Heart right ventricle (tissue), 16 donors: ENCODE data around the gene C15orf40. TPM values are rescaled to one million over a fixed set of nuclear protein-coding genes. Genes with fewer than 3 reads are reported as not detected.
A peak's percentile ranks its signal among the peaks of the same experiment; 100 is the strongest.

Experiments
- ATAC-seq, 8 donors: fragments of 200-7000 bp; cut with Tn5 transposase; one replicate each; pipeline ENCODE4 v1.9.1; 2020; ENCODE audit warnings: mild to moderate bottlenecking in 8 of 8, moderate library complexity in 8 of 8, moderate number of reproducible peaks in 1 of 8
- DNase-seq, 2 donors: peaks; one replicate each; pipeline ENCODE4 v3.0.0-alpha.2; 2020
- H3K27ac ChIP-seq, 10 donors: fragments of 200-600 bp; sonication (generic) in 2 of 10; one replicate each; pipeline versions ENCODE4 v1.5.0 to v1.8.0; 2020 to 2022; ENCODE audit warnings: mild to moderate bottlenecking in 3 of 10
- H3K27me3 ChIP-seq, 7 donors: fragments of 200-600 bp; one replicate each; pipeline ENCODE4 v1.8.0; 2021 to 2022; ENCODE audit warnings: mild to moderate bottlenecking in 2 of 7
- H3K36me3 ChIP-seq, 9 donors: fragments of 200-600 bp; sonication (generic) in 1 of 9; one replicate each; pipeline versions ENCODE4 v1.5.0 to v1.8.0; 2020 to 2022; ENCODE audit warnings: mild to moderate bottlenecking in 2 of 9
- H3K4me1 ChIP-seq, 9 donors: fragments of 200-600 bp; sonication (generic) in 1 of 9; one replicate each; pipeline versions ENCODE4 v1.5.0 to v1.8.0; 2020 to 2022; ENCODE audit warnings: mild to moderate bottlenecking in 4 of 9
- H3K4me3 ChIP-seq, 10 donors: fragments of 200-600 bp; sonication (generic) in 2 of 10; one replicate each; pipeline versions ENCODE4 v1.5.0 to v1.8.0; 2020 to 2022; ENCODE audit warnings: mild to moderate bottlenecking in 7 of 10, moderate library complexity in 2 of 10
- H3K9me3 ChIP-seq, 11 donors: fragments of 200-600 bp in 10 of 11; sonication (generic) in 2 of 11; one replicate each; pipeline versions ENCODE4 v1.5.0 to v1.8.0; 2013 to 2022; ENCODE audit warnings: mild to moderate bottlenecking in 2 of 11, control low read depth in 1 of 11, moderate library complexity in 1 of 11
- WGBS, 2 donors: extraction: QIAGEN DNeasy Blood & Tissue Kit; methylation state at CpG; one replicate each; pipeline ENCODE4 v1.1.7; 2013; ENCODE audit warnings: inconsistent platforms in 1 of 2; 5-methylcytosine and 5-hydroxymethylcytosine counted together
- intact Hi-C, 10 donors: fragments of 100-400 bp; cut with DNase I; formaldehyde crosslinking; loops; one replicate each; pipeline versions ENCODE4 v1.11.1 to v1.14.2; 2022
- polyA plus RNA-seq, 2 donors: library from polyadenylated mRNA; stranded (reverse); fragments of 200-250 nt; gene quantifications; one replicate each; pipeline ENCODE4 v1.2.3, GENCODE V29; 2013
- total RNA-seq, 10 donors: library from RNA; stranded (reverse); fragmentation: NEBNext Ultra II Directional in 3 of 10; extraction: Animal tissue kit (Norgen Biotek cat#: 25700) in 3 of 10; gene quantifications; one replicate each; pipeline versions ENCODE4 v1.2.1 to v1.2.4, GENCODE V29; 2021 to 2023
- TF ChIP-seq, protein P1 (sequence below), 9 donors: fragments of 200-600 bp; sonication (generic) in 2 of 9; IDR thresholded peaks; one replicate each; pipeline versions ENCODE4 v1.5.0 to v1.8.0; 2021 to 2022; ENCODE audit warnings: antibody characterized with exemption in 9 of 9, mild to moderate bottlenecking in 5 of 9, moderate library complexity in 1 of 9
- donor health status: Arrhythmogenic right ventricular cardiomyopathy.
- donor health status: ischemic (EF 13 %, LVEDD 7.1; RV severe dilation, severe dysfunction).
- donor health status: healthy with polysubstance abuse.
- donor health status: DM: no; HTN: yes; CAD: no.
- donor health status: DM: no; HTN: no; CAD: no.
- donor health status: ischemic (EF 25% LVEDD 6.9; RV normal size, moderate dysfunction).
- donor health status: ischemic (EF 25% LVEDD 5.7; RV mildly dilated, moderate dysfunction).
- donor health status: healthy.
- donor health status: DM: yes; HTN: yes; CAD: no.
- donor health status: Ischemic cardiomyopathy.
- donor health status: ischemic (EF 35%, LVEDD 5.7; RV mildly dilated, moderate dysfunction).
- donor health status: nonischemic (EF 11% LVEDD 7.7; RV severe dilation, severe dysfunction).
- donor health status: DM: yes; HTN: yes; CAD: no.
- donor health status: PGD.
- donor health status: ischemic (EF 29% LVEDD 5.4; RV normal size, mild dysfunction).
- donor health status: nonischemic (EF 23%, LVEDD 6.1; RV moderate dilation, normal function).

C15orf40 gene
- total and polyA plus RNA-seq, 12 donors, result 7.5 to 19.6 (median 11.3) TPM

GRCh38 chr15:82966671-82967071, 44.8 kb downstream of the C15orf40 start:
- intact Hi-C loops, result no loop called here
- WGBS, 2 donors, result 72 to 77% methylated on average over 4 of the region's 4 CpGs

GRCh38 chr15:82964890-82965289, 46.5 kb downstream of the C15orf40 start:
- intact Hi-C loops, result no loop called here
- TF ChIP-seq, protein P1, sequence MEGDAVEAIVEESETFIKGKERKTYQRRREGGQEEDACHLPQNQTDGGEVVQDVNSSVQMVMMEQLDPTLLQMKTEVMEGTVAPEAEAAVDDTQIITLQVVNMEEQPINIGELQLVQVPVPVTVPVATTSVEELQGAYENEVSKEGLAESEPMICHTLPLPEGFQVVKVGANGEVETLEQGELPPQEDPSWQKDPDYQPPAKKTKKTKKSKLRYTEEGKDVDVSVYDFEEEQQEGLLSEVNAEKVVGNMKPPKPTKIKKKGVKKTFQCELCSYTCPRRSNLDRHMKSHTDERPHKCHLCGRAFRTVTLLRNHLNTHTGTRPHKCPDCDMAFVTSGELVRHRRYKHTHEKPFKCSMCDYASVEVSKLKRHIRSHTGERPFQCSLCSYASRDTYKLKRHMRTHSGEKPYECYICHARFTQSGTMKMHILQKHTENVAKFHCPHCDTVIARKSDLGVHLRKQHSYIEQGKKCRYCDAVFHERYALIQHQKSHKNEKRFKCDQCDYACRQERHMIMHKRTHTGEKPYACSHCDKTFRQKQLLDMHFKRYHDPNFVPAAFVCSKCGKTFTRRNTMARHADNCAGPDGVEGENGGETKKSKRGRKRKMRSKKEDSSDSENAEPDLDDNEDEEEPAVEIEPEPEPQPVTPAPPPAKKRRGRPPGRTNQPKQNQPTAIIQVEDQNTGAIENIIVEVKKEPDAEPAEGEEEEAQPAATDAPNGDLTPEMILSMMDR (IDR thresholded peaks at IDR 0.05), result no peak
- peaks cover 0 to 19% (median 3%) of the 10 kb centered on the region in 9 donors for H3K4me1 ChIP-seq
- no peaks in the 10 kb centered on the region for H3K9me3 ChIP-seq
- ATAC-seq, result no peak
- no peak overlapping the region for H3K4me3 ChIP-seq
- H3K27me3 ChIP-seq, result no peaks in the 10 kb centered on the region
- WGBS, 2 donors, result 94 to 95% methylated on average over 5 of the region's 5 CpGs
- no peak for DNase-seq
- H3K36me3 ChIP-seq, result no peaks in the 10 kb centered on the region
- no peak overlapping the region for H3K27ac ChIP-seq

More at GRCh38 chr15:82966671-82967071, 44.8 kb downstream of the C15orf40 start:
- DNase-seq (no peak), ATAC-seq (no peak)
- H3K27me3 ChIP-seq, result no peaks in the 10 kb centered on the region
- no peak overlapping the region for H3K27ac ChIP-seq
- no peak overlapping the region for H3K4me3 ChIP-seq
- peaks cover 0 to 33% (median 5%) of the 10 kb centered on the region in 9 donors for H3K4me1 ChIP-seq
- H3K36me3 ChIP-seq, result no peaks in the 10 kb centered on the region
- TF ChIP-seq, protein P1 (IDR thresholded peaks at IDR 0.05), result no peak
- no peaks in the 10 kb centered on the region for H3K9me3 ChIP-seq

GRCh38 chr15:82963471-82964341, 47.7 kb downstream of the C15orf40 start:
- WGBS, 2 donors, result 71 to 73% methylated on average over 7 of the region's 7 CpGs
- DNase-seq (peak in 1 of 2 donors; percentile 31), ATAC-seq (peak in 7 of 8 donors; percentile 55 to 90 (median 81))
- Histone ChIP-seq H3K27ac (peak overlapping the region in 6 of 10 donors; percentile 17 to 73 (median 48)), H3K36me3 (no peaks in the 10 kb centered on the region), H3K9me3 (no peaks in the 10 kb centered on the region), H3K4me3 (no peak overlapping the region), H3K4me1 (peaks cover 0 to 29% (median 0%) of the 10 kb centered on the region in 9 donors), H3K27me3 (no peaks in the 10 kb centered on the region)
- TF ChIP-seq, protein P1 (IDR thresholded peaks at IDR 0.05), result no peak
- intact Hi-C loops, result no loop called here

- 81 to 90% methylated on average over 3 of the region's 3 CpGs for WGBS, 2 donors
- peaks cover 0 to 29% (median 0%) of the 10 kb centered on the region in 9 donors for H3K4me1 ChIP-seq
- no peaks in the 10 kb centered on the region for H3K36me3 ChIP-seq
- TF ChIP-seq, protein P1 (IDR thresholded peaks at IDR 0.05), result no peak
- H3K27ac ChIP-seq, result no peak overlapping the region
- H3K4me3 ChIP-seq, result no peak overlapping the region
- DNase-seq (no peak), ATAC-seq (no peak)
- no peaks in the 10 kb centered on the region for H3K27me3 ChIP-seq
- intact Hi-C loops, result no loop called here
- H3K9me3 ChIP-seq, result no peaks in the 10 kb centered on the region
These were observed 50.7 kb downstream of the C15orf40 start for GRCh38 chr15:82960766-82961165.
